Natural killer cell (primary cell): ENCODE results near the gene PLIN1. TPM values are rescaled to one million over a fixed set of nuclear protein-coding genes. Genes with fewer than 3 reads are reported as not detected.

Experiments used
- ATAC-seq, 3 donors: fragments of 150-1000 bp in 2 of 3; fragments of 200-7000 bp in 1 of 3; cut with Tn5 transposase; 1 replicate in 1 of 3; 2 replicates in 2 of 3; pipeline ENCODE4 v1.10.0; 2021; ENCODE audit warnings: mild to moderate bottlenecking in 2 of 3, moderate library complexity in 2 of 3
- DNase-seq, 2 donors: peaks; one replicate each; pipeline versions ENCODE4 v3.0.0 to v3.0.0-alpha.2; 2013 to 2021; ENCODE audit warnings: mixed read lengths in 1 of 2
- H3K27ac ChIP-seq: one replicate; pipeline ENCODE4 v1.5.1; 2013; ENCODE audit warnings: mild to moderate bottlenecking, low read length
- H3K27me3 ChIP-seq: one replicate; pipeline ENCODE4 v1.6.1; 2013; ENCODE audit warnings: low read length; ENCODE audit not compliant: control insufficient read depth, insufficient read depth
- H3K36me3 ChIP-seq: one replicate; pipeline ENCODE4 v1.6.1; 2013; ENCODE audit warnings: low read length; ENCODE audit not compliant: control insufficient read depth, insufficient read depth
- H3K4me1 ChIP-seq: one replicate; pipeline ENCODE4 v1.6.1; 2013; ENCODE audit warnings: low read length; ENCODE audit not compliant: control insufficient read depth, insufficient read depth
- H3K4me3 ChIP-seq: one replicate; pipeline ENCODE4 v1.5.1; 2013; ENCODE audit warnings: low read length
- H3K9me3 ChIP-seq: one replicate; pipeline ENCODE4 v1.6.1; 2013; ENCODE audit warnings: low read length; ENCODE audit not compliant: control insufficient read depth, insufficient read depth
- H3K27ac Mint-ChIP-seq, 2 donors: one replicate each; pipeline ENCODE4 v1.8.0; 2022; ENCODE audit warnings: mild to moderate bottlenecking in 2 of 2, mixed read lengths in 2 of 2, moderate library complexity in 1 of 2
- H3K27me3 Mint-ChIP-seq, 2 donors: one replicate each; pipeline ENCODE4 v1.8.0; 2022; ENCODE audit warnings: low read depth in 2 of 2, mixed read lengths in 2 of 2
- H3K36me3 Mint-ChIP-seq: one replicate; pipeline ENCODE4 v1.8.0; 2022; ENCODE audit warnings: mixed read lengths
- H3K4me1 Mint-ChIP-seq, 2 donors: one replicate each; pipeline ENCODE4 v1.8.0; 2022; ENCODE audit warnings: mixed read lengths in 2 of 2
- H3K4me3 Mint-ChIP-seq: one replicate; pipeline ENCODE4 v1.8.0; 2022; ENCODE audit warnings: mild to moderate bottlenecking, moderate library complexity, mixed read lengths
- H3K9me3 Mint-ChIP-seq, 2 donors: one replicate each; pipeline ENCODE4 v1.8.0; 2022; ENCODE audit warnings: mixed read lengths in 2 of 2
- CTCF ChIP-seq: fragments of 200-600 bp; IDR thresholded peaks from one replicate; pipeline ENCODE4 v1.8.0; 2022; ENCODE audit warnings: antibody characterized with exemption
- WGBS: methylation state at CpG from one replicate; pipeline ENCODE4 v1.1.7; 2013; ENCODE audit warnings: missing lambda C conversion rate; ENCODE audit not compliant: insufficient coverage; 5-methylcytosine and 5-hydroxymethylcytosine counted together
- intact Hi-C: fragments of 100-400 bp; cut with micrococcal nuclease; formaldehyde crosslinking; loops from one replicate; pipeline ENCODE4 v1.14.2; 2022
- total RNA-seq, 4 donors: library from RNA; stranded (reverse); fragments of 120-200 nt in 1 of 4; gene quantifications; one replicate each; pipeline versions ENCODE4 v1.2.3 to v1.2.4, GENCODE V29; 2013 to 2022

Gene PLIN1
- total RNA-seq, 3 donors from 2014 or later (not counting 1 experiment from before 2014, with no cell fraction given) = 0.40 to 0.75 (median 0.66) TPM

- H3K27me3 Mint-ChIP-seq = peaks cover 7 to 22% of the 10 kb centered on the region in 2 donors
- Histone ChIP-seq H3K4me1 (no peaks in the 10 kb centered on the region), H3K9me3 (peaks cover 2% of the 10 kb centered on the region), H3K27ac (no peak overlapping the region), H3K4me3 (no peak overlapping the region), H3K27me3 (no peaks in the 10 kb centered on the region), H3K36me3 (no peaks in the 10 kb centered on the region)
- TF ChIP-seq CTCF = no peak
- H3K9me3 Mint-ChIP-seq = peaks cover 0 to 2% of the 10 kb centered on the region in 2 donors
- DNase-seq (no peak), ATAC-seq (no peak)
- WGBS = 83% methylated on average over 1 of the region's 3 CpGs
- H3K4me1 Mint-ChIP-seq = no peaks in the 10 kb centered on the region
- H3K36me3 Mint-ChIP-seq = no peaks in the 10 kb centered on the region
- no peak overlapping the region for H3K4me3 Mint-ChIP-seq
- intact Hi-C loops = no loop called here
- H3K27ac Mint-ChIP-seq = no peak overlapping the region
Measured at GRCh38 chr15:89723031-89723430, 43.9 kb upstream of the PLIN1 start.

- no peak for DNase-seq
- H3K4me3 Mint-ChIP-seq = no peak overlapping the region
- Histone ChIP-seq H3K27me3 (no peaks in the 10 kb centered on the region), H3K27ac (no peak overlapping the region), H3K4me3 (no peak overlapping the region), H3K36me3 (no peaks in the 10 kb centered on the region), H3K4me1 (no peaks in the 10 kb centered on the region), H3K9me3 (no peaks in the 10 kb centered on the region)
- no peak overlapping the region for H3K27ac Mint-ChIP-seq
- 80% methylated on average over 1 of the region's 2 CpGs for WGBS
- intact Hi-C loops = no loop called here
- H3K9me3 Mint-ChIP-seq = no peaks in the 10 kb centered on the region
- peaks cover 4 to 11% of the 10 kb centered on the region in 2 donors for H3K27me3 Mint-ChIP-seq
- no peak for TF ChIP-seq CTCF
- no peaks in the 10 kb centered on the region for H3K36me3 Mint-ChIP-seq
- ATAC-seq = no peak
- H3K4me1 Mint-ChIP-seq = no peaks in the 10 kb centered on the region
Measured at GRCh38 chr15:89714775-89715174, 35.6 kb upstream of the PLIN1 start.

- TF ChIP-seq CTCF = no peak
- Mint-ChIP-seq H3K4me3 (no peak overlapping the region), H3K27me3 (peaks cover 6 to 42% of the 10 kb centered on the region in 2 donors), H3K4me1 (no peaks in the 10 kb centered on the region), H3K9me3 (no peaks in the 10 kb centered on the region), H3K27ac (no peak overlapping the region), H3K36me3 (no peaks in the 10 kb centered on the region)
- intact Hi-C loops = no loop called here
- Histone ChIP-seq H3K27ac (no peak overlapping the region), H3K27me3 (no peaks in the 10 kb centered on the region), H3K4me1 (no peaks in the 10 kb centered on the region), H3K36me3 (no peaks in the 10 kb centered on the region), H3K4me3 (no peak overlapping the region), H3K9me3 (no peaks in the 10 kb centered on the region)
- DNase-seq (no peak), ATAC-seq (no peak)
- no CpG with 5 or more reads among the region's 1 CpG for WGBS
Measured at GRCh38 chr15:89707577-89707976, 28.4 kb upstream of the PLIN1 start.

GRCh38 chr15:89704411-89704810, 25.2 kb upstream of the PLIN1 start:
- Mint-ChIP-seq H3K27ac (no peak overlapping the region), H3K9me3 (no peaks in the 10 kb centered on the region), H3K36me3 (no peaks in the 10 kb centered on the region), H3K4me1 (no peaks in the 10 kb centered on the region), H3K4me3 (no peak overlapping the region), H3K27me3 (peaks cover 7 to 39% of the 10 kb centered on the region in 2 donors)
- ATAC-seq (no peak), DNase-seq (no peak)
- H3K4me1 ChIP-seq = no peaks in the 10 kb centered on the region
- H3K27me3 ChIP-seq = peaks cover 6% of the 10 kb centered on the region
- intact Hi-C loops = no loop called here
- no peak for TF ChIP-seq CTCF
- H3K4me3 ChIP-seq = no peak overlapping the region
- H3K27ac ChIP-seq = no peak overlapping the region
- H3K36me3 ChIP-seq = no peaks in the 10 kb centered on the region
- H3K9me3 ChIP-seq = no peaks in the 10 kb centered on the region
